HCT116 (cell line): Measurements from ENCODE around the gene SDF2L1. TPM values are rescaled to one million over a fixed set of nuclear protein-coding genes. Genes with fewer than 3 reads are reported as not detected.

Source experiments
- ATAC-seq: fragments of 200-7000 bp; cut with Tn5 transposase; 2 replicates; pipeline ENCODE4 v1.9.1; 2020; ENCODE audit warnings: mild to moderate bottlenecking, moderate library complexity
- BruUV-seq: library from RNA; stranded (reverse); fragments of 400-500 nt; replicated peaks from 2 replicates; lab custom pipeline; 2021; lab: Mats Ljungman, UMichigan
- CTCF ChIA-PET: fragments of 300-600 bp; sonication (Branson Sonifier 250); formaldehyde crosslinking; loops from one replicate; lab custom pipeline; 2021; ENCODE audit warnings: antibody characterized with exemption; lab: Charles Lee
- POLR2A ChIA-PET: fragments of 300-600, 350-600 bp; sonication (Branson Sonifier 250); formaldehyde crosslinking; loops from one replicate; lab custom pipeline; 2021; ENCODE audit warnings: antibody characterized with exemption; lab: Charles Lee
- RAD21 ChIA-PET, 2 experiments: fragments of 300-600 bp; sonication (Branson Sonifier 250); formaldehyde crosslinking; loops; one replicate each; lab custom pipeline; 2023; ENCODE audit warnings: low total read pairs in 2 of 2; ENCODE audit not compliant: uncharacterized antibody in 2 of 2, unreplicated experiment in 2 of 2, low non-redundant PET in 1 of 2; lab: Charles Lee
- DNase-seq: peaks from one replicate; pipeline ENCODE4 v3.0.0-alpha.2; 2010; ENCODE audit warnings: low read depth, low spot score
- H2AFZ ChIP-seq: fragments of 200-600 bp; shearing (Covaris generic), sonication (generic); 2 replicates; pipeline ENCODE4 v1.6.1; 2017; ENCODE audit warnings: low read depth, mixed run types, mixed read lengths, antibody characterized with exemption, low read length; ENCODE audit not compliant: poor library complexity, severe bottlenecking
- H3K27ac ChIP-seq: 2 replicates; pipeline ENCODE4 v1.5.1; 2012; ENCODE audit warnings: low read depth, low read length
- H3K27me3 ChIP-seq: fragments of 200-600 bp; sonication (generic); 2 replicates; pipeline ENCODE4 v1.6.1; 2016; ENCODE audit warnings: mixed run types, low read length, mixed read lengths; ENCODE audit not compliant: insufficient read depth
- H3K36me3 ChIP-seq, 2 experiments: fragments of 200-500 bp in 1 of 2; fragments of 200-600 bp in 1 of 2; sonication (Bioruptor generic) in 1 of 2; sonication (generic) in 1 of 2; 2 replicates each; pipeline versions ENCODE4 v1.5.1 to v1.6.1; 2014 to 2016; ENCODE audit warnings: low read length in 2 of 2, inconsistent platforms in 1 of 2, mixed read lengths in 1 of 2, mixed run types in 1 of 2; ENCODE audit not compliant: insufficient read depth in 2 of 2, control insufficient read depth in 1 of 2
- H3K4me1 ChIP-seq, 2 experiments: fragments of 200-600 bp in 1 of 2; sonication (generic) in 1 of 2; 2 replicates each; pipeline versions ENCODE4 v1.5.1 to v1.6.1; 2012 to 2017; ENCODE audit warnings: low read length in 2 of 2, inconsistent platforms in 1 of 2, mild to moderate bottlenecking in 1 of 2, mixed read lengths in 1 of 2, mixed run types in 1 of 2, moderate library complexity in 1 of 2; ENCODE audit not compliant: insufficient read depth in 2 of 2, control insufficient read depth in 1 of 2
- H3K4me2 ChIP-seq: fragments of 200-600 bp; sonication (generic); 2 replicates; pipeline ENCODE4 v1.6.1; 2017; ENCODE audit warnings: mixed run types, low read length, mixed read lengths
- H3K4me3 ChIP-seq, 2 experiments: fragments of 200-600 bp in 1 of 2; sonication (generic) in 1 of 2; replicated peaks in 1 of 2; 2 replicates each; pipeline ENCODE4 v1.5.1; 2011 to 2016; ENCODE audit warnings: low read length in 2 of 2, control low read depth in 1 of 2, low read depth in 1 of 2, mild to moderate bottlenecking in 1 of 2, mixed read lengths in 1 of 2, mixed run types in 1 of 2
- H3K79me2 ChIP-seq: fragments of 200-600 bp; sonication (generic); 2 replicates; pipeline ENCODE4 v1.6.1; 2017; ENCODE audit warnings: mild to moderate bottlenecking, mixed run types, low read length, moderate library complexity, mixed read lengths; ENCODE audit not compliant: insufficient read depth
- H3K9ac ChIP-seq: fragments of 200-600 bp; sonication (generic); 2 replicates; pipeline ENCODE4 v1.6.1; 2016; ENCODE audit warnings: low read length, mixed read lengths
- H3K9me2 ChIP-seq: fragments of 200-600 bp; sonication (generic), shearing (Covaris generic); 2 replicates; pipeline ENCODE4 v1.6.1; 2017; ENCODE audit warnings: mixed run types, mild to moderate bottlenecking, moderate library complexity; ENCODE audit not compliant: insufficient read depth
- H3K9me3 ChIP-seq, 2 experiments: fragments of 200-500 bp in 1 of 2; fragments of 200-600 bp in 1 of 2; sonication (Bioruptor generic) in 1 of 2; sonication (generic) in 1 of 2; 2 replicates each; pipeline ENCODE4 v1.6.1; 2014 to 2017; ENCODE audit warnings: low read length in 2 of 2, mixed read lengths in 2 of 2, inconsistent platforms in 1 of 2, low read depth in 1 of 2, mild to moderate bottlenecking in 1 of 2, mixed run types in 1 of 2, moderate library complexity in 1 of 2; ENCODE audit not compliant: control insufficient read depth in 1 of 2, insufficient read depth in 1 of 2
- H4K20me1 ChIP-seq: fragments of 200-600 bp; sonication (generic), shearing (Covaris generic); 2 replicates; pipeline ENCODE4 v1.6.1; 2017; ENCODE audit warnings: mixed run types, mild to moderate bottlenecking, moderate library complexity; ENCODE audit not compliant: insufficient read depth
- CTCF ChIP-seq, 3 experiments: fragments of 200-600 bp in 1 of 3; sonication (generic) in 1 of 3; IDR thresholded peaks in 2 of 3; conservative IDR thresholded peaks in 1 of 3; 2 replicates each; pipeline ENCODE4 v1.5.1; 2012 to 2017; ENCODE audit warnings: low read depth in 2 of 3, low read length in 2 of 3, antibody characterized with exemption in 1 of 3, borderline replicate concordance in 1 of 3, control low read depth in 1 of 3, mild to moderate bottlenecking in 1 of 3, mixed read lengths in 1 of 3, mixed run types in 1 of 3, moderate library complexity in 1 of 3; ENCODE audit not compliant: insufficient read depth in 1 of 3
- EZH2 ChIP-seq: fragments of 200-600 bp; sonication (generic); IDR thresholded peaks from 2 replicates; pipeline ENCODE4 v1.6.1; 2017; ENCODE audit warnings: antibody characterized with exemption, mixed run types
- FOSL1 ChIP-seq: IDR thresholded peaks from 2 replicates; pipeline ENCODE4 v1.6.1; 2012; ENCODE audit warnings: low read depth
- JUND ChIP-seq: IDR thresholded peaks from 2 replicates; pipeline ENCODE4 v1.6.1; 2012
- POLR2A ChIP-seq: IDR thresholded peaks from 2 replicates; pipeline ENCODE4 v1.7.0; 2011; ENCODE audit warnings: borderline replicate concordance; ENCODE audit not compliant: insufficient read depth, insufficient read length; ENCODE audit errors: extremely low read depth
- POLR2AphosphoS5 ChIP-seq: IDR thresholded peaks from 2 replicates; pipeline ENCODE4 v1.6.1; 2011; ENCODE audit warnings: mild to moderate bottlenecking, low read depth, low read length, moderate library complexity
- RAD21 ChIP-seq: IDR thresholded peaks from 2 replicates; pipeline ENCODE4 v1.6.1; 2012; ENCODE audit warnings: low read depth, mild to moderate bottlenecking
- SP1 ChIP-seq: IDR thresholded peaks from 2 replicates; pipeline ENCODE4 v1.6.1; 2012; ENCODE audit warnings: low read depth
- TCF7L2 ChIP-seq: IDR thresholded peaks from 2 replicates; pipeline ENCODE4 v1.7.0; 2011; ENCODE audit warnings: borderline replicate concordance, inconsistent platforms; ENCODE audit not compliant: insufficient read depth, insufficient read length; ENCODE audit errors: extremely low read depth
- YY1 ChIP-seq: IDR thresholded peaks from 2 replicates; pipeline ENCODE4 v1.6.1; 2011; ENCODE audit warnings: low read length, low read depth, moderate library complexity, mild to moderate bottlenecking; ENCODE audit not compliant: insufficient replicate concordance; ENCODE audit errors: extremely low read depth
- ZFX ChIP-seq: fragments of 450-650 bp; IDR thresholded peaks from 2 replicates; pipeline ENCODE4 v1.6.1; 2017
- ZNF274 ChIP-seq: fragments of 200-500 bp; sonication (Bioruptor generic); IDR thresholded peaks from 2 replicates; pipeline ENCODE4 v1.6.1; 2014; ENCODE audit warnings: mild to moderate bottlenecking, low read depth, low read length, inconsistent platforms
- intact Hi-C: fragments of 100-400 bp; cut with micrococcal nuclease; formaldehyde crosslinking; loops from 2 replicates; pipeline ENCODE4 v1.10.0; 2022
- total RNA-seq: library from RNA; stranded (reverse); gene quantifications from one replicate; pipeline ENCODE4 v1.2.1, GENCODE V29; 2021; ENCODE audit not compliant: unreplicated experiment
- TF ChIP-seq, protein P1 (sequence below): IDR thresholded peaks from 2 replicates; pipeline ENCODE4 v1.6.1; 2012; ENCODE audit warnings: low read depth
- TF ChIP-seq, protein P2 (sequence below): IDR thresholded peaks from 2 replicates; pipeline ENCODE4 v1.6.1; 2012
- TF ChIP-seq, protein P3 (sequence below): IDR thresholded peaks from 2 replicates; pipeline ENCODE4 v1.6.1; 2012

The SDF2L1 gene
- total RNA-seq, 1 experiment from 2014 or later: 86.2 TPM

DNA sequence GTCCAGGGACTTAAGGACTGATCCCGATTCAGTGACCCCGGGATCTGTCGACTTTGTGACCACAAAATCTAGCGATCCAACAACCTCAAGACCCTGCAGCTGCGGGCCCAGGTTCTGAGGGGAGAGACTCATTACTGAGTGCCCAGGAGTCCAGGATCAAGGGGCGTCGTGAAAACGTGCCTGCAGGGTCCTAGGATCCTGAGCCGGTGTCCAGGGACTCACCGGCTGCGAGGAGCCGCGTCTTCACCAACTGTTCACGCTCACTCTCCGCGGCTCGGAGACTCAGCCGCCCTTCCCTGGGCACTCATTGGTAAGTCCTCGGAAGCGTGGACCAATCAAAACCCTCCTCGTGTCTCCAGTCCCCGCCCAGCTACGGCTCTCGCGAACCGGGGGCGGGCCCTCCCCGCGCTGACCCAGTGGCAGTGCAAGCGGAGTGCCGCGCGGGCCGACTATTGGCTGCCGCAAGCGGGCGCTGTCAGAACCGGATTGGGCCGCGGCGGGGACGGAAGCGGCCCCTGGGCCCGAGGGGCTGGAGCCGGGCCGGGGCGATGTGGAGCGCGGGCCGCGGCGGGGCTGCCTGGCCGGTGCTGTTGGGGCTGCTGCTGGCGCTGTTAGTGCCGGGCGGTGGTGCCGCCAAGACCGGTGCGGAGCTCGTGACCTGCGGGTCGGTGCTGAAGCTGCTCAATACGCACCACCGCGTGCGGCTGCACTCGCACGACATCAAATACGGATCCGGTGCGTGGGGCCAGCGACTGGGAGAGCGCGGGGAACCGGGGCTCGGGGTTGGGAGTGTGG lies at the start of gene SDF2L1 (continued):
- TF ChIP-seq, protein P1, sequence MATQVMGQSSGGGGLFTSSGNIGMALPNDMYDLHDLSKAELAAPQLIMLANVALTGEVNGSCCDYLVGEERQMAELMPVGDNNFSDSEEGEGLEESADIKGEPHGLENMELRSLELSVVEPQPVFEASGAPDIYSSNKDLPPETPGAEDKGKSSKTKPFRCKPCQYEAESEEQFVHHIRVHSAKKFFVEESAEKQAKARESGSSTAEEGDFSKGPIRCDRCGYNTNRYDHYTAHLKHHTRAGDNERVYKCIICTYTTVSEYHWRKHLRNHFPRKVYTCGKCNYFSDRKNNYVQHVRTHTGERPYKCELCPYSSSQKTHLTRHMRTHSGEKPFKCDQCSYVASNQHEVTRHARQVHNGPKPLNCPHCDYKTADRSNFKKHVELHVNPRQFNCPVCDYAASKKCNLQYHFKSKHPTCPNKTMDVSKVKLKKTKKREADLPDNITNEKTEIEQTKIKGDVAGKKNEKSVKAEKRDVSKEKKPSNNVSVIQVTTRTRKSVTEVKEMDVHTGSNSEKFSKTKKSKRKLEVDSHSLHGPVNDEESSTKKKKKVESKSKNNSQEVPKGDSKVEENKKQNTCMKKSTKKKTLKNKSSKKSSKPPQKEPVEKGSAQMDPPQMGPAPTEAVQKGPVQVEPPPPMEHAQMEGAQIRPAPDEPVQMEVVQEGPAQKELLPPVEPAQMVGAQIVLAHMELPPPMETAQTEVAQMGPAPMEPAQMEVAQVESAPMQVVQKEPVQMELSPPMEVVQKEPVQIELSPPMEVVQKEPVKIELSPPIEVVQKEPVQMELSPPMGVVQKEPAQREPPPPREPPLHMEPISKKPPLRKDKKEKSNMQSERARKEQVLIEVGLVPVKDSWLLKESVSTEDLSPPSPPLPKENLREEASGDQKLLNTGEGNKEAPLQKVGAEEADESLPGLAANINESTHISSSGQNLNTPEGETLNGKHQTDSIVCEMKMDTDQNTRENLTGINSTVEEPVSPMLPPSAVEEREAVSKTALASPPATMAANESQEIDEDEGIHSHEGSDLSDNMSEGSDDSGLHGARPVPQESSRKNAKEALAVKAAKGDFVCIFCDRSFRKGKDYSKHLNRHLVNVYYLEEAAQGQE: no peak
- TF ChIP-seq ZFX (peak; percentile 60; the same call in 1 of the 2 replicates), TCF7L2 (peak; percentile 9), YY1 (no peak), POLR2A (peak; percentile 46), SP1 (peak; percentile 94), EZH2 (no peak), RAD21 (no peak), ZNF274 (no peak)

- no peak overlapping the region for H3K4me2 ChIP-seq
- no peak overlapping the region for H3K27ac ChIP-seq
- no peaks in the 10 kb centered on the region for H3K9me2 ChIP-seq
- DNase-seq (no peak), ATAC-seq (no peak)
- no peaks in the 10 kb centered on the region for H3K27me3 ChIP-seq
- BruUV-seq: no TSS peak
- H4K20me1 ChIP-seq: peaks cover 24% of the 10 kb centered on the region; the same call in 1 of the 2 replicates
- no peak overlapping the region for H2AFZ ChIP-seq
- ChIA-PET RAD21 (no interaction called here), POLR2A (interaction anchor here (1.0 kb wide), 1 partner anchor 37 kb away, joined by 4 read pairs; no protein-coding TSS in a partner anchor), CTCF (interaction anchor here (1.5 to 1.8 kb wide), 2 partner anchors 32 to 50 kb away, joined by 3 to 16 read pairs; partner anchors contain the start of gene SDF2L1)
- H3K9me3 ChIP-seq: no peaks in the 10 kb centered on the region
- H3K4me3 ChIP-seq: no peak overlapping the region
- H3K79me2 ChIP-seq: peaks cover 100% of the 10 kb centered on the region
- no peaks in the 10 kb centered on the region for H3K4me1 ChIP-seq
- TF ChIP-seq, protein P2, sequence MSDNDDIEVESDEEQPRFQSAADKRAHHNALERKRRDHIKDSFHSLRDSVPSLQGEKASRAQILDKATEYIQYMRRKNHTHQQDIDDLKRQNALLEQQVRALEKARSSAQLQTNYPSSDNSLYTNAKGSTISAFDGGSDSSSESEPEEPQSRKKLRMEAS: no peak
- TF ChIP-seq FOSL1 (no peak), YY1 (no peak), CTCF (IDR thresholded peaks at IDR 0.05 in 2 of 3, conservative IDR thresholded peaks at IDR 0.05 in 1 of 3; ENCODE audit: borderline replicate concordance in 1 of 3, insufficient read depth in 1 of 3, low read depth in 2 of 3, low read length in 2 of 3) (no peak), JUND (no peak), POLR2AphosphoS5 (no peak)
- TF ChIP-seq, protein P3, sequence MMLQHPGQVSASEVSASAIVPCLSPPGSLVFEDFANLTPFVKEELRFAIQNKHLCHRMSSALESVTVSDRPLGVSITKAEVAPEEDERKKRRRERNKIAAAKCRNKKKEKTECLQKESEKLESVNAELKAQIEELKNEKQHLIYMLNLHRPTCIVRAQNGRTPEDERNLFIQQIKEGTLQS: no peak
- H3K9ac ChIP-seq: no peak overlapping the region
- intact Hi-C loops: no loop called here
- peaks cover 11 to 36% of the 10 kb centered on the region in 2 experiments for H3K36me3 ChIP-seq
These were observed 49.7 kb upstream of the SDF2L1 start for GRCh38 chr22:21592422-21592821.
